Fibroblast of villous mesenchyme (primary cell): Measurements from ENCODE around the gene ST8SIA3. TPM values are rescaled to one million over a fixed set of nuclear protein-coding genes. Genes with fewer than 3 reads are reported as not detected.

Source experiments
- DNase-seq: peaks from one replicate; pipeline ENCODE4 v3.0.0-alpha.2; 2010; ENCODE audit warnings: low read depth
- H3K4me3 ChIP-seq: 2 replicates; pipeline ENCODE4 v1.5.1; 2011; ENCODE audit warnings: low read depth, mild to moderate bottlenecking, low read length
- total RNA-seq: library from RNA; depleted of rRNA; stranded (reverse); fragments of >200 nt; gene quantifications from 2 replicates; pipeline ENCODE4 v1.2.3, GENCODE V29; 2012
- TF ChIP-seq, protein P1 (sequence below): IDR thresholded peaks from 2 replicates; pipeline ENCODE4 v1.5.1; 2012; ENCODE audit warnings: low read depth, mild to moderate bottlenecking, low read length; ENCODE audit not compliant: insufficient read depth

Gene ST8SIA3
- total RNA-seq, 1 donor: not detected

DNA sequence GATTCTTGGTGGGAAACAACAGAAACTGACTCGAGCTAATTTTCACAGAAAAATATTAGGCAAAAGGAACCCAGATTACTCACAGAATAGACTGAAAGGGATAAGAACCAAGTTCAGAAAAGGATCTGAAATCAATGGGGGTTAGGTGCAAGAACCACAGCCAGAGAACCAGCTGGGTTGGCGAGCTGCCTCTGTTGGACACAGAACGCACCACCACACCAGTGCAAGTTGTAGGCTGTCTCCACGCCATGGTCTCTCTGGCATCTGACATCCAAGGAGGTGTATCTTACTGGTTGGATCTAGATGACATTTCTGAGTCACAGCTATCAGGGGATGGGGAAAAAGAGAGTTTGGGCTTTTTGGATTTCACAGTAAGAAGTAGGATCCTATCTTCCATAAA lies 64.2 kb downstream of the ST8SIA3 start:
- no peak overlapping the region for H3K4me3 ChIP-seq
- TF ChIP-seq, protein P1, sequence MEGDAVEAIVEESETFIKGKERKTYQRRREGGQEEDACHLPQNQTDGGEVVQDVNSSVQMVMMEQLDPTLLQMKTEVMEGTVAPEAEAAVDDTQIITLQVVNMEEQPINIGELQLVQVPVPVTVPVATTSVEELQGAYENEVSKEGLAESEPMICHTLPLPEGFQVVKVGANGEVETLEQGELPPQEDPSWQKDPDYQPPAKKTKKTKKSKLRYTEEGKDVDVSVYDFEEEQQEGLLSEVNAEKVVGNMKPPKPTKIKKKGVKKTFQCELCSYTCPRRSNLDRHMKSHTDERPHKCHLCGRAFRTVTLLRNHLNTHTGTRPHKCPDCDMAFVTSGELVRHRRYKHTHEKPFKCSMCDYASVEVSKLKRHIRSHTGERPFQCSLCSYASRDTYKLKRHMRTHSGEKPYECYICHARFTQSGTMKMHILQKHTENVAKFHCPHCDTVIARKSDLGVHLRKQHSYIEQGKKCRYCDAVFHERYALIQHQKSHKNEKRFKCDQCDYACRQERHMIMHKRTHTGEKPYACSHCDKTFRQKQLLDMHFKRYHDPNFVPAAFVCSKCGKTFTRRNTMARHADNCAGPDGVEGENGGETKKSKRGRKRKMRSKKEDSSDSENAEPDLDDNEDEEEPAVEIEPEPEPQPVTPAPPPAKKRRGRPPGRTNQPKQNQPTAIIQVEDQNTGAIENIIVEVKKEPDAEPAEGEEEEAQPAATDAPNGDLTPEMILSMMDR: no peak
- DNase-seq: no peak

Other genes starting within 250 kb of the ST8SIA3 start
- not detected in 2 replicates for gene BOD1L2, start 205.5 kb upstream of the ST8SIA3 start, total RNA-seq
- under 0.01 TPM in 2 replicates for gene ONECUT2, start 82.8 kb downstream of the ST8SIA3 start, total RNA-seq
- gene FECH, start 234.1 kb downstream of the ST8SIA3 start, total RNA-seq: 27.1 and 31.1 TPM in 2 replicates